ENCODE measurements around the gene GJB3.
"Not testable (repeated sequence)": the region's sequence is repeated elsewhere in the genome, so short reads cannot be mapped to it uniquely, and the experiment has no call there.

The GJB3 gene

GRCh38 chr1:34786521-34787325, 5.7 kb downstream of the GJB3 start:
- DNase-seq (ENCODE audit: low read depth) = peak; percentile 25

GRCh38 chr1:34787461-34788420, 6.7 kb downstream of the GJB3 start:
- DNase-seq (ENCODE audit: low read depth) = no peak

- DNase-seq (ENCODE audit: low read depth) = no peak
These were observed 10.0 kb downstream of the GJB3 start for GRCh38 chr1:34790985-34791384.

- DNase-seq (ENCODE audit: low read depth) = no peak
These were observed 11.4 kb downstream of the GJB3 start for GRCh38 chr1:34792424-34792823.

- no peak for DNase-seq (ENCODE audit: low read depth)
These were observed 12.1 kb downstream of the GJB3 start, which contains the start of gene GJA4 for GRCh38 chr1:34792868-34793727. TSS of gene GJA4 (plus strand) at chr1:34792999. CDS start at chr1:34794214, 1,215 bp downstream.

- no peak for DNase-seq (ENCODE audit: low read depth)
These were observed 13.2 kb downstream of the GJB3 start for GRCh38 chr1:34794001-34794789.

GRCh38 chr1:34794790-34795180, 13.8 kb downstream of the GJB3 start:
- DNase-seq (ENCODE audit: low read depth) = no peak

GRCh38 chr1:34795916-34796315, 14.9 kb downstream of the GJB3 start:
- DNase-seq (ENCODE audit: low read depth) = no peak

- DNase-seq (ENCODE audit: low read depth) = no peak
These were observed 16.0 kb downstream of the GJB3 start for GRCh38 chr1:34796990-34797389.

- no peak for DNase-seq (ENCODE audit: low read depth)
These were observed 19.2 kb downstream of the GJB3 start for GRCh38 chr1:34800214-34800613.

- no peak for DNase-seq (ENCODE audit: low read depth)
These were observed 22.8 kb downstream of the GJB3 start for GRCh38 chr1:34803770-34804169.

- DNase-seq (ENCODE audit: low read depth) = no peak
These were observed 25.4 kb downstream of the GJB3 start for GRCh38 chr1:34806396-34806795.

GRCh38 chr1:34808051-34808810, 27.2 kb downstream of the GJB3 start:
- no peak for DNase-seq (ENCODE audit: low read depth)

- DNase-seq (ENCODE audit: low read depth) = not testable (repeated sequence)
These were observed 29.8 kb downstream of the GJB3 start for GRCh38 chr1:34810781-34811180.

GRCh38 chr1:34816332-34816731, 35.3 kb downstream of the GJB3 start:
- no peak for DNase-seq (ENCODE audit: low read depth)

GRCh38 chr1:34816778-34817177, 35.8 kb downstream of the GJB3 start:
- DNase-seq (ENCODE audit: low read depth) = no peak

- not testable (repeated sequence) for DNase-seq (ENCODE audit: low read depth)
These were observed 37.8 kb downstream of the GJB3 start for GRCh38 chr1:34818862-34819261.

- DNase-seq (ENCODE audit: low read depth) = no peak
These were observed 41.2 kb downstream of the GJB3 start for GRCh38 chr1:34822202-34822601.

GRCh38 chr1:34824817-34825454, 43.9 kb downstream of the GJB3 start:
- DNase-seq (ENCODE audit: low read depth) = no peak
